ENCODE data around the gene ZBTB16.

Gene ZBTB16

DNA sequence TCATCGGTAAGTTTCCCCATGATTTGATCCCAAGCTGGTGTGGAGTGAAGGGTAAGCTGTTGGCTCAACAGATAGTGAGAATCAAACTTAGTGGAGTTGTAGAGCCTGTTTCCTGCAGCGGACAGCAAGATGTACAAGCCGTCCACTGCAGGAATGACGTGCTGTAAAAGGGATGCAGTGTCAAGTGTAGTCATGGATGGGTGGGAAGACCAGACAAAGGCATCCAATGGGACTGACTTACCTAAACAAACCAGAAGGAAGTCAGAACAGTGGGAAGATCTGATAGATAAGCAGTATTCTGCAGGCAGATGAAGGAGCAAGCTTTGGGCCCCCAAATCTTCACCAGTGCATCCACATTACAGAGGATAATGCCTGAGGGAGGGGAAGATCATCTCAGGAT lies 8.8 kb downstream of the ZBTB16 start:
- no peak for DNase-seq

DNA sequence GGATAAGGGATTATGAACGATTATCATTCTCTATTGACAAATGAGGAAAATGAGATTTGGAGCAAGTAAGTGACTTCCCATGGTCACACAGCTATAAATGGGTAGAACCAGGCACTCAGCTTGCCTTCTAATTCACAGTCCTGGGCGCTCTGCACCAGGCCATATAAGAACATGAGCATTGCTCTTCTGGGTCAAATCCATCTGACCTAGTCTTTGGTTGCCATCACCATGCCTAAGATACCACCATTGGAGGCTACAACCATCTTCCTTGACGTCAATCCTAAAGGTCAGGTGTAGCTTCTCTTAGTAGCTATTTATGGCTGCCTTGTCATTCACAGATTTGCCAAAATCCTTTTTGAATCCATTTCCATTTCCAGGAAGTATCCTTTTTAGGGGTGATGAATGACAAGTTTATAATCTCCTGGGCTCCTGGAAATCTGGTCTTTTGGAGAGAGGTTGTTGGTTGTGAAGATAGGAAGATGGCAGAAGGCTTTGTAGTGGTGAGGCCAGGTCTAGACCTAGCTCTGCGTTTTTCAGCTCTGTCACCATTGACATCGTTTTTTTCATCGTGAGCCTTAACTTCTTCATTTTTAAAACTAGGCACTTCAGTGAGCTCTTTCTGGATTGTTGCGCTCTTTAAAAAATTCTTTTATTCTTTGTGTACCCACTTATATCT lies 11.1 kb downstream of the ZBTB16 start:
- DNase-seq, result no peak

DNA sequence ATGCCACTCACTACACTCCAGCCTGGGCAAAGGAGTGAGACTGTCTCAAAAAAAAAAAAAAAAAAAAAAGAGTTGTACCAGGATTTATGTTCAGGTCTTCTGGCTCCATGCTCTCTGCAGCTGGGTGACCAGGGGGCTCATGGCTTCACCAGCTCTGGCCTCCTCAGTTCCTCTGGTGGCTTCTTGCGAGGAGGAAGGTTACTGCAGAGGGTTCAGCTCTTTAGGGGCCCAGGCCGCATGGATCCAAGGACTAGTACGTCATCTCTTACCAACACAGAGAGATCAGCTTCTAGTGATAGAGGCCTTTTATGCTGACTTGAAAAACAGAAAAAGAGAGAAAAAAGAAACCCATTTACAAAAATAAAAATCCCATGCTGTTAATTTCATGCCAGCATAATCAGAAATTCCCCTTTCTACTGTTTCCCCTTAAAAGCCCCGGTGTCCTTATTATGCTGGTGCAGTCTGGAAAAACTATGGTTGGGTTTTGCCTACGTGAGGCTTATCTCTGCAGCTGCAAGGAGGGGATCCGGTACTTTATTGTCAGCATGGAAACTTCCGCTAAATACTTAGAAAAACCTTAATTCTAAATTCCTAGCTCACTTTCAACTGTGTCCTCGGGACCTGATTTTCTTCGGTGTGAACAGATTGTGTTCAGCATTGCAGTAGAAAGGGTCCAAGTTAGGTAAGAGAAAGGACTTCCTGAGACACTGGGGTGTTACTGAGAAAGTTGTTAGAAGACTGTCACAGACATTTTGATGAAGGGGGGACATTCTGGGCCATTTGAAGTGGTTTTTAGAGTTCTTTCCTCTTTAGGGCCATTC lies 13.7 kb downstream of the ZBTB16 start:
- DNase-seq, result no peak

DNA sequence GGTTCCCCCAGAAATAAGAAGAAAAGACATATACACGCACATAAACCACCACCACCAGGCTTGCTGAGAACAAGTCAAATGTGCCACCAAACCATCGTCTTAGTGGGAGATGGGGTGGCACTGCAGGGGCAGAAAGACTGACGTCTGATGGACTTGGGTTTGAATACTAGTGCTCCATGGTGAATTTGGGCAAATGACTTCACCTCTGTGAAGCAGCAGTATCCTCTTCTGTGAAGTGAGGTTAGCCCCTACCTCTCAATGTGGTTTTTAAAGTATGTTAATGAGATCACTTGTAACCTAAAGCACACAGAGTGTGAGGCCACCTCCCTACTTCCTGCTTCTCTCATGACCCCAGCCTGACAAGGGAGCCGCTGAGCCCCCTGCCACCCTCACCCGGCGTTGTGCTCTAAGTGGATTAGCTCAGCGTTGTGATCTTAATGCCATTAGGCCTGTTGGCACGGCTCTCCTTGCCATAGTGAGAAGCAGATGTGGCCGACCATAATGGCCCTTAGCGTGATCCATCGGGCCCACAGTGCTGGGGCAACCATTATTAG lies 14.4 kb downstream of the ZBTB16 start:
- DNase-seq, result no peak

DNA sequence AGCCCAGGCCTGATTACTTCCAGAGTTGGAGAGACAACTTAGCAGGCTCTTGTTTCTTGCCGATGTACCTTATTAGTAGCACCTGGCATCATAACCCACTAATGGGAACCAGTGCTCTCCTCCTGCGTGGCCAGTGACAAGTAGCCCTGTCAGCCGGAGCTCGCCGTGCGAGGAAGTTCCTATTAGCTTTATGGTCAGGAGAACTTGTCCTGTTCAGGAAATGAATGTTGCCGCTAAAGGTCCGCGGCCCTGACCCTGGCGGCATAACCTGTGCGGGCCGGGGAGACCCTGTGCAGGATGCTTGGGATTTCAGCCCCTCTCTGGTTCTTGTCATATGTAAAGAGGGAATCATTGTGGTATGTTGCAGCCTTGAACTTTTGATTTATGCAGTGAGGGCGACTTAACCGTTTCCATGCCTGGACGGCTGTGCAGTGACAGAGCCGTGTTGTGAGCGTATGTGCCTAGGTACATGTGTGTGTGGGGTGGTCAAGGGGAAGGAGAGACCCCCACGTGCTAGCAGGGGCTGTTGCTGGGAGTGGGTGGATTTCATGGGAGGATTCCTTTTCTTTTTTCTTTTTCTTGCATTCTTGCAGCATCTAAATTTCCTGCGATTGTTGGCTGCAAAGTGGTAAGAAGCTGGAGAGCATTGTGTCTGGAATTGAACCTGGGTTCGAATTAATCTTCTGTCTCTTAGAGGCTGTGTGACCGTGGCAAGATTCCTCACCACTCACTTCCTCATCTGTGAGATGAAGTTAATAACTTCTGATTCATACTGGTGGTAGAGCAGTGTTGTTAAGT lies 15.2 kb downstream of the ZBTB16 start:
- DNase-seq, result no peak

DNA sequence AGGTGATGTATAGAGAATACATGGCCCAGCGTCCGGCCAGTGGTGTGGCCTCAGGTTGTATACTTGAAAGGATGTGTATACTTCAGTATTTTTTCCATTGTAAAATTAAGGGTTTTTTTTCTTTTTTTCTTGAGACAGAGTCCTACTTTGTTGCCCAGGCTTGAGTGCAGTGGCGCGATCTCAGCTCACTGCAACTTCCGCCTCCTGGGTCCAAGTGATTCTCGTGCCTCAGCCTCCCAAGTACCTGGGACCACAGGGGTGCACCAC lies 15.8 kb downstream of the ZBTB16 start:
- DNase-seq, result no peak

DNA sequence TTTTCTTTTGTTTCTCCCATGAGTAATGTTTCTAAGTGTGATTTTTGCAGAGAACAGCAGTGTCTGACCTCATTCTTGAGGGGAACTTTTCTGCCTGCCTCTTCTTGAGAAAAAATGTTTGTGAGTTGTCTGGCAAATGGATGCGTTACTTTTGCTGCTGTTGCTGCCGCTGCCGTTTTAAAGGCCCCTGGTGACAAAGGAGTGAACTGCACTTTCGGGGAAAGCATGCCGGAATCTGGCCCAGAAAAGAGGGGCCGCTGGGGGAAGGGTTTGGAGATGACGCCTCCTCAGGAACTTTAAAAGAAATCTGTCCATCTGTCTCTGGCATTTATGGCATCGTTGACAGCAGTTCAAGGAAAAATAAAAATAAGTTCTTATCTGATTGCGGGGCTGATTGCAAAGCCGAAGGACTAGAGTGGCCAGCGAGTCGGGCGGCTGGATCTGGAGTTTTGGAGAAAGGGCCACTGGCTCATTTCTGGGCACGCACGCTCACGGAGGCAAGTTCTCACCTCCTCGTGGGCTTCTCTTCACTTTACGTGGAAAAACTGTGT lies 16.5 kb downstream of the ZBTB16 start:
- DNase-seq, result peak; percentile 41

DNA sequence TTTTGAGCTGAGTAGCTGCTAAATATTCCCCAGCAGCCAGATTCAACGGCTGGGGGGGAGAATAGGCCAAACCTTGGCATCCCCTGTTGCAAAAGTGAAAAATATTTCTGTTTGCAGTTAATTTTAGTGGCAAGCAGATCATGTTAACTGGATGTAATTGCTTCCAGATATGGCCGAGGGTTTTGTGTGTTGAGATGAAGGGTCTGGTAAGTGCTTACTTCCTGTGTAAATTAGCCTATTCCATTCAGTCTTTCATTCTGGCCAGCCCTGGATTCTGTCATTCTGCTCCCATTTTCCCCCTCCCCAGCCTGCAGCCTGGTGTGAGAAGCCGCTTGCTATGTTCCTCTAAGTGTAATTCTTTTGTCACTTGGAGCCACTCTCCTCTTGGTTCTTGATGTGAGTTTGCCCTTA lies 17.4 kb downstream of the ZBTB16 start:
- DNase-seq, result no peak

DNA sequence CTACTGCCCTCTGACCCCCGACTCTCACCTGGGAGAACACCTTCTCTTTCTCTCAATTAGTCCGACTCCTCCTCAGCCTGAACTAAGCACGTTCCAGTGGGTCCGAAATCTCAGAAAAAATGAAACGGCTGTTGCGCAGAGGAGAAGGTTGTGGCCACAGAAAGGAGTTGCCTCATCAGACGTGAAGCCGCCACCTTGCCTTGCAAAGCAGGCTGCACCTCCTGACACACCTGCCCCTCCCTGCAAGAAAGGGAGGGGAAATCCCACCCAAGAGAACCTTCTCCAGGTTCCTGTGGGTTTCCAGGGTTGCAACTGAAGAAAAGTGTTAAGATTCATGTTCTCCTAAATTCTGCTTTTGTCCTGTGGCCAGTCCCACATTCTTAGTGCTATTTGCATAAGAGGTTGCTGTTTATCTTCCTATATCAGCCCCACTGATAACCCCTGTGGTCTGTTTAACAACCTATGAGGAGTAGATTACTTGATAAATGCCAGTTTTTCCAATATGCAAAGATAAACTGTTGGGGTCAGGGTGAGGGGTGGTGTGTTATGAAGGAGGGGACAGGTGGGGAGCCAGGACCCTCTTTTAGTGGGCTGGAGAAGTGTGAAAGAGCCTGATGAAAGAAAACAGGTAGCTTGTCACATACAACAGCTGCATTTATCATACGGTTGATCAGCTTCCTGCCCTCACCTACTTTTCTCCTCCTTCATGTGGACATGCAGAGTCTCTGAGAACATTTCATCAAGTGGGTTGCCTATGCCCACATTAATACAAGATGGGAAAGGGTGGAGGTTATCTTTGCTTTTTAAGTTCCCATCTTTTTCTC lies 18.2 kb downstream of the ZBTB16 start:
- DNase-seq, result no peak

DNA sequence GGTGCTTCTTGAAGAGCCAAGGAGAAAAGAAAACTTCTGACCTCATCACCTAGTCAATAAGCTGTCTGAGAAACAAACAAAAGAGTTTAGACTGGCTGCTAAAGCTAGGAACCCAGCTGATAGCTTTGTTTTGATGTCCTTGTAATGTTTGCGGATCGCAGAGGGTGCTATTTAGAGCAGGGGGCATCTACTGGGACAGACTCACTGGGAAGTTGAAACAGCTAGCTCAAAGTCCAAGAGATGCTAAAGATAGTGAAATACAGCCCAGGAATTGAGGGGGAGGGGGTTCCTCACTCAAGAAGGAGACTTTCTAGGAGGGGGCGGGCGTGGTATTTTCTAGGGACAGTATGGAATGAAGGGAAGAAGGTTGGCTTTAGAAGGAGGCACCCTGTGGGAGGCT lies 18.9 kb downstream of the ZBTB16 start:
- no peak for DNase-seq

DNA sequence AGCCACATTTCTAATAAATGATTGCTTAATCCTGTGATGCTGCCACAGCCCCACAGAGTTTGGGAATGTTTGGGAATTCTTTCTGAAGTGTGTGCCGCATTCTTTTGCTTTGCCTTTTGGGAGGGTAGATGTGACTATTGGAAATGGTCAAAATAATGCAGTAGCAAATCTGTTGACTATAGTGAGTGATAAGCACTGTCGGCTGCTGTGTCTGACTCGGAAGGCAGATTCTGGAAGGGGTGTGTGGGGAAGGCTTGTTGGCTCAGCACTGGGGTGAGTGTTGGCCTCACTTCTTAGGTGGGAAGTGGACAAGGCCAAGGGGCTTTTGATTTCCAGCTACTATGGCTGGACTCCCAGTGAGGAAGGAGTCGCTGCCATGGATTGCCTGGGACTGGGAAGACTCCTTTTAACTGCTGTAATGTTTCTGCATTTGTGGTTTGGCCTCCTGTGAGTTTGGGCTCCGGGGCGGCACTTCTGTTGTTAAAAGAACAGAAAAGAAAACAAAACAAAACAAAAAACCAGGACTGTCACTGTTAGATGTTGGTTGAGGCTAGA lies 20.1 kb downstream of the ZBTB16 start:
- no peak for DNase-seq

DNA sequence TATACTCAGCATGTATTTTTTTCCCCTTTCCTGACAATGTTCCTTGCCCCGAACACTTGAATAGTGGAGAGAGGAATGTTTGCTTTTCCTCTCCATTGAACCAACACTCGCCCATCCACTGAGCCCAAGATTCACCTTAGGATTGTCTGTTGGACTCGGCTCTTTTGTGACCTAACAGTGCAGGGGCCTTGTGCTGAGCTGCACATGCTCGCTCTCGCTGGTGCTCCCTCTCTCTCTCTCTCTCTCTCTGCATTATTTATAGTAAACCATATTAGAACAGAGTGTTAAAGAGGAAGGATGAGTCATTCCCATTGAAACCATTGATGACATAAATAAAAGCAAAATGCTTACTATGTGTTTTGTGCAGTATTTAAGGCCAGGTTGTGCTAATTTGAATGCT lies 20.7 kb downstream of the ZBTB16 start:
- no peak for DNase-seq

DNA sequence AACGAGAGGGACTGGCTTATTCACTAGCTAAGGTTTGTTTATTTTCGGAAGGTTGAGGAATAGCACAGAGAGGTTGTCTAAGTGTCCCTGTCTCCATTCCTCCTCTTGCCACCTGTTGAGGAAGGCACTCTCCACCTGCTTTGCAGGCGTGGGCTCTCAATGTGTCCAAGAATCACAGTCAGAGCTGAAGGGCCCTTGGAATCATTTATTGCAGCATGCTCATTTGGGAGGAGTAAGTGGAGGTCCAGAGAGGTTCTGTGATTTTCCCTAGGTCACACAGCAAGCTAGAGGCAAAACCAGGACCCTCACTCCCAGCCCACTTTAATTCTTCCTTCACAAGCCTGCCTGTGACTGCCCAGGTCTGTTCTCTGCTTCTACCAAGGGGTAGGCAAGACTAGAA lies 21.3 kb downstream of the ZBTB16 start:
- no peak for DNase-seq

DNA sequence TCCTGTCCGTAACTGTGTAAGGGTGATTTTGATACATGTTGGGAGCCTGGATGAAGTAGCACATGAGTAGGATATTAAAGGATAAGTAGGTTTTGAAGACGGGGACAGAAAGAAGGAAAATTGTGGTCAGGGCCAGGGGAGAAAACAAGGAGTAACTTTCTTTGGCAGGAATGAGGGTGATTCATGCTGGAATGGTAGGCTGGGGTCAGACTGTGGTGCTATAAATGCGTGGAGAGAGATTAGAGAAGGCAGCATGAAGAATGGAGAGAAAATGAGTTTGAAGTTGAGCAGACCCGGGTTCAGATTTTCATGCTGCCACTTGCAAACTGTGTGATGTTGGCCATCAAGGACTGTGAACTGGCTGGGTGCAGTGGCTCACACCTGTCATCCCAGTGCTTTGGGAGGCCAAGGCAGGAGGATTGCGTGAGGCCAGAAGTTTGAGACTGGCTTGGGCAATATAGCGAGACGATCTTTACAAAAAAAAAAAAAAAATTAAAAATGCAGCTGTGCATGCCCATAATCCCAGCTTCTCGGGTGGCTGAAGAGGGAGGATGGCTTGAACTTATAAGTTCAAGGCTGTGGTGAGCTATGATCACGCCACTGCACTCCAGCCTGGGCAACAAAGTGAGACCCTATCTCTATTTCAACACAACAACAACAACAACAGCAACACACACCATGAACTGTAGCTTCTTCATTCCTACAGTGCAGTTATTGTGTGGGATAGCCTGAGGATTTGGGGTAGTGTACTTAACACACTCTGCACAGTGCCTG lies 22.3 kb downstream of the ZBTB16 start:
- no peak for DNase-seq

DNA sequence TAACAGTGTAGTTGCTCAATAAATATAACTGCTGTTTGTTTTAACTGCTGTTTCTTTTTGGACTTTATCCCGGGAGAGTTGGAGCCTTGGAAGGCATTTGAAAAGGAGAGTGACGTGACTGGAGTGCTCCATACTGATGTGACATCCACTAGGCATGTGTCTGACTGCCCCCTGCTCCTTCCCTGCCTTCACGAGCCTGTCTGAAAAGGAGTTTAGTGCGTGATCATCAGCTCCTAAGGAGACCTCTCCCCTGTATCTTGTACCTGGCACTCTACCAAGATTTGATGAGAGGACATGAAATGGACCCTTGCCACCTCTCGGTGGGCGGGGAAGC lies 22.9 kb downstream of the ZBTB16 start:
- no peak for DNase-seq

DNA sequence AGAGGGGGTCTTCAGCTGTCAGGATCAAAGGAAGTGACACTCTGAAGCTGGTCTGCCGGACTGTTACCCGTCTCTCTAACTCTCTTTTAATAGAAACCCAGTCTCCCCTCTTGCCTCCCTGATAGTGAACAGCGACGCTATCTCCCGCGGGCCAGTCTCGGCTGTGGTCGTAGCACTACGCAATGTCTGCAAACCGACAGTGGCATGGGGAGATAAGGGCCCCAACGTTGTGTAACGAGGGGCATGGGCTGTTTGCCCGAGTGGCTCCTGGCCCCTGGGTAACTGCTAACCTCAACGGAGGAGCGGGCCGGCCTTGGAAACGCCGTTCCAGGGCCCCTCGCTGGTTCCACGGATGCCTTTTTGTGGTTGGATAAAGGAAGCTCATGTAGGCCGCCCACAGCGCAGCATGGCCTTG lies 23.3 kb downstream of the ZBTB16 start:
- DNase-seq, result no peak

DNA sequence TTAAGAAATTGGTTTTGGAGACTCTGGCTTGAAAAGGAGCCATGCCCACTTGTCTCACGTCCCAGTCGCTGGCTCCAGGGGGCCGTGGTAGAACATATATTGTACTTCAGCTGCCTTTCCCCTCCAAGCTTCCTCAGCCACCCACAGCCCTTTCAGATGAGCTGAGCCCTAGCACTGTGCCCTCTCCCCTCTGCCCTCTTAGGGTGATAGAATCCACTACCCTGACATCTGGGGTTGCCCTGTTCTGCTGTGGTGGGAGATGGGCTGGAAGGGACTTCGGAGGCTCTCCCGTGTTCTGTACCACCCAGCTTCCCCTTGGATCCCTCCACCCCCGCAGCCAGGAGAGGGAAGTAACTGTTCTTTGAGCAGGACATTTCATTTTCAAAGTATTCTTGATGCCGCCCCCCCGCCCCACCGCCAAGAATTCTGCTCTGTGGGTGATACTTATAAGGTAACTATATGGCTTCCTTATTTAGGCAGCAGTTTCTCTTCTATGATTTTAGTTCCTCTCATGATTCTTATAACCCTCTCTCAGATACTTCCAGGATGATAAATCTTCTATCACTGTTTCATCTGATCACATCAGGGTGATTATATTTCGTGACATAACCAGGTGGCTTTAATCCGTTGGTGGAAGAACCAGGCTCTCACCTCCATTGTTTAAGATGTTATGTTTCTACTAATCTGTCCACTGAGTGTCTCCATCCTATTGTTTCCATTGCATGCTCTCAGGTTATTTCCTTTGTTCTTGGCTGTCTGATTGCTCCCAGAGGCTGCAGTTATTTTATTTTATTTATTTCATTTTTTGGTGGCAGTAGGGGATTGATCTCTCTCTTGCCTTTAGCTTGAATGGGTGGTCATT lies 24.1 kb downstream of the ZBTB16 start:
- no peak for DNase-seq

DNA sequence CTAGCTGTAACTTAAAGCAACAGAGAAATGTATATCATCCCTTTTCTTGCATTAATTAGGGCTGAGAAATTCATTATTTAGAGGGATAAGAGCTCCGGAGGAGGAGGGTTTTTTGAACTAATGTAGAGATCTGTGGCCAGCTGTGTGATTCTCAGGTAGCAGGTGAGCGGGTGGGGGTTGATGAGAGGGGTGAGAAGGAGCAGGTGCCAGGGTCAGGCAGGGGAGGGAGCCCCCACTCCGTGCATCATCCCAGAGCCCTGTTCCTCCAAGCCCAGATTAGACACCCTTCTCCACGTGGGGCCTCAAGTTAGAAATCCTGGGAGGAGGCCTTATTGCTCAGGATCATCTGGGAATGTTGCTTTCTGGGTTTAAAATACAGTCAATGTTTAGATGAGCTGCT lies 24.9 kb downstream of the ZBTB16 start:
- DNase-seq, result no peak

DNA sequence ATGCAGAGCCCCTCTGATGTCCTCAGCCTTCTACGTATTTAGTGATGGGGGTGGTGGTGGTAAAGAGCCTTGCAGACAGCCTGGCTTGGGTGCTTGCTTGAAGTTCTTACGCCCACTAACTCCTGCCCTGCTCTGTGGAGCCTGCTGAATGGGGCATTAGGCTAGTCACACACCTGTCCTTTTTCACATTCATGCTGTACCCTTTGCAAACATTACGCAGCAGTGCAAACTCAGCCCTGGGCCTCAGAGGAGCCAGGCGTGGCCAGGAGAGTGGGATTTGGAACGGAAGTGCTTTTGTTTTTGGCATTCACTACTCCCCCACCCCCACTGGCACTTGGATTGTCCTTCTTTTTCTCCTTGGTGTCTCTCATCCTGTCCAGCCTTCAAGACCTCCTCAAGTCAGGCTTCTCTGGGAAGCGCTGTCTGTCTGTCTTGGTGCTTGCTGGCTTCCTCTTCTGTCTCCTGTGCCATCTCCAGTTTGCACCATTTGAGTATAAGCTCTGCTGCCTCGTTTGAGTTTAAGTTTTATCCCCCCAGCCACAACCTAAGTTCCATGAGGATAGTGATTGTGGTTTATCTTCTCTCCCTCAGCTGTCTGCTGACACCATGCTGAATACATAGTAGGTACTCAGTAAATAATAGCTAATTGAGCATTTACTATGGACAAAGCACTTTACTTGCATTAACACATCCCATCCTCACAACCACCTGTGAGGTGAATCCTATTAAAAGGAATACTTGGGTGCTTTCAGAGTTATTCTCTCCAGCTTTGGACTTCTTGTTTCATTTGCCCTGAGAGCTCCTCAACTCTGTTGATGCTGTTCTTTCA lies 26.7 kb downstream of the ZBTB16 start:
- no peak for DNase-seq

DNA sequence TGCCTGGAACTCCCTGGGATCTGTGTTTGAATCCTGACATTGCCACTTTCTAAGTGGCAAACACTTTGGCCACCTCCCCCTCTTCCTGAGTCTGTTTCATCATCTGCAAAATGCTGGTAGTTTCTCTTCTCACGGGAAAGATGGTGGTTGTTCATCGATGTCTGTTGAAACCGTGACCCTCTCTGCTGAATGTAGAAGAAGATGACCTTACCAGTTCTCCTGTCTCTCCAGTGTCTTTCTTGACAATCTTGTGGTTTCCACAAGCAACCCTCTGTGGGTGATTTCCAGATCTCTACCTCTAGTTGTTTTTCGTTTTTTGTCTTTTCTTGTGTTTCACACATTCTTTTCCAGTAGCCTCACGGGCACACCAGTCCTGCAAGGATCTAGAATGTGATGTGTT lies 27.5 kb downstream of the ZBTB16 start:
- DNase-seq, result no peak
